D721Med (cell line): ENCODE results near the gene LEAP2.

Experiments used
- DNase-seq: peaks from one replicate; pipeline ENCODE4 v3.0.0; 2011; ENCODE audit warnings: low spot score; ENCODE audit not compliant: insufficient read length
- FAIRE-seq: peaks from 2 replicates; lab custom pipeline; 2011; peaks lifted over from hg19 to GRCh38; lab: Jason Lieb, UNC
- CTCF ChIP-seq: IDR thresholded peaks from 2 replicates; pipeline ENCODE4 v1.5.1; 2012; ENCODE audit warnings: mild to moderate bottlenecking, control low read depth; ENCODE audit not compliant: insufficient read depth; ENCODE audit errors: missing control alignments

LEAP2 gene

GRCh38 chr5:132836852-132837251 lies 36.6 kb upstream of the LEAP2 start:
- no peak for TF ChIP-seq CTCF
- no peak for DNase-seq
- no peak for FAIRE-seq

- no peak for TF ChIP-seq CTCF
- DNase-seq (no peak), FAIRE-seq (no peak)
These were observed 35.6 kb upstream of the LEAP2 start for GRCh38 chr5:132837868-132838267.

- TF ChIP-seq CTCF, result no peak
- FAIRE-seq (no peak), DNase-seq (no peak)
These were observed 34.8 kb upstream of the LEAP2 start for GRCh38 chr5:132838516-132839282.

- no peak for DNase-seq
- TF ChIP-seq CTCF, result no peak
- FAIRE-seq, result no peak
These were observed 33.8 kb upstream of the LEAP2 start for GRCh38 chr5:132839426-132840301.

GRCh38 chr5:132840313-132840712 lies 33.2 kb upstream of the LEAP2 start:
- TF ChIP-seq CTCF, result no peak
- DNase-seq (no peak), FAIRE-seq (no peak)

GRCh38 chr5:132840896-132841295 lies 32.6 kb upstream of the LEAP2 start:
- FAIRE-seq (no peak), DNase-seq (no peak)
- TF ChIP-seq CTCF, result no peak
